GM18519 (cell line): Measurements from ENCODE around the gene IZUMO4.

Experiments used
- ATAC-seq: cut with Tn5 transposase; IDR thresholded peaks from one replicate; pipeline ENCODE4 v1.9.1; 2021; ENCODE audit warnings: mild to moderate bottlenecking, moderate library complexity; ENCODE audit not compliant: unreplicated experiment, low FRiP score

Gene IZUMO4, protein sequence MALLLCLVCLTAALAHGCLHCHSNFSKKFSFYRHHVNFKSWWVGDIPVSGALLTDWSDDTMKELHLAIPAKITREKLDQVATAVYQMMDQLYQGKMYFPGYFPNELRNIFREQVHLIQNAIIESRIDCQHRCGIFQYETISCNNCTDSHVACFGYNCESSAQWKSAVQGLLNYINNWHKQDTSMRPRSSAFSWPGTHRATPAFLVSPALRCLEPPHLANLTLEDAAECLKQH

GRCh38 chr19:2096480-2097202 is at the start of gene IZUMO4:
IZUMO4 (plus strand) TSS chr19:2096915; CDS start chr19:2096946, 31 bp downstream.
- ATAC-seq = peak; percentile 59

DNA sequence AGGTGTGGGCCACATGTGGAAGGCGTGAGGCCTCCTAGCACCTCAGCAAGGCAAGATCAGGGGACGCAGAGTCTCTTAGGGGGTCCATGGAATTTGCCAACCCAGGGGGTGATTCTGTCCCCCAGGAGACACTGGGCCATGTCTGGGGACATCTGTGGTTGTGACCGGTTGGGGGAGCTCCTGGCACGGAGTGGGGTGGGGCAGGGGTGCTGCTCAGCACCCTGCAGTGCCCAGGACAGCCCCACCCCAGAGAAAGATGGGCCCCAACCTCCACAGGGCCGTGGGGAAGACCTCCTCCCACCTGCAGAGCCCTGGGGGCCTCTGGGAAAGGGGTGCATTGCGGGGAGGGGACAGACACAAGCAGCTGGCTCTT is 49.7 kb upstream of the IZUMO4 start:
- no peak for ATAC-seq

- ATAC-seq = no peak
These were observed 49.1 kb upstream of the IZUMO4 start for GRCh38 chr19:2047449-2048103.

- ATAC-seq = no peak
These were observed 48.4 kb upstream of the IZUMO4 start for GRCh38 chr19:2048104-2048958.

GRCh38 chr19:2048959-2049740 is 47.6 kb upstream of the IZUMO4 start:
- ATAC-seq = no peak

DNA sequence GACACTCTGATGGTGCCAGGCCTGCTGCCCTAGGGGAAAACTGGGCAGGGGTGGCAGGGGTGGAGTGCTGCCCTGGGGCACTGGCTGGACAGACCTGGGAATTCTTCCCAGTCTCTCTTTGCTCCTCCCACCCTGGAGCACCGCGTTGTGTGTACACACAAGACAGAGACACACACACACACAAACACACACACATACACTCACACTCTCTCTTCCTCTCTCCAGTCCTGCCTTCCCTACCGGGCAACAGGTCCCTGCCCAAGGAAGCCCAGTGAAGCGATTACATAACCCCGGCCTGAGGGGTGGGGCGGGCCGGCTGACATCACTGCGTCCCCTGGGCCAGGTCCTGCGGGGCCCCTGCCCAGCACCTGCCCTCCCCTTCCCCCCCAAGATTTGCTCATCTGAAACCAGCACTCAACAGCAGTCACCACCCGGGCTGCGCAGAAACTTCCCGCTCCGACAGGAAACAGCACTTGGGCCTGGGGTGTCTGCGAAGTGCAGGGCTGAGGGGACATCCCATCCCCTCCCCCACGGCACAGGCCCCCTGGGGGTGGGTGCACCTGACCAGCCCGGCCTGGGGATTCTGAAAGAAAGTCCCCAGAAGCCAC is 46.9 kb upstream of the IZUMO4 start:
- ATAC-seq = no peak

GRCh38 chr19:2050349-2050990 is 46.2 kb upstream of the IZUMO4 start:
- no peak for ATAC-seq

DNA sequence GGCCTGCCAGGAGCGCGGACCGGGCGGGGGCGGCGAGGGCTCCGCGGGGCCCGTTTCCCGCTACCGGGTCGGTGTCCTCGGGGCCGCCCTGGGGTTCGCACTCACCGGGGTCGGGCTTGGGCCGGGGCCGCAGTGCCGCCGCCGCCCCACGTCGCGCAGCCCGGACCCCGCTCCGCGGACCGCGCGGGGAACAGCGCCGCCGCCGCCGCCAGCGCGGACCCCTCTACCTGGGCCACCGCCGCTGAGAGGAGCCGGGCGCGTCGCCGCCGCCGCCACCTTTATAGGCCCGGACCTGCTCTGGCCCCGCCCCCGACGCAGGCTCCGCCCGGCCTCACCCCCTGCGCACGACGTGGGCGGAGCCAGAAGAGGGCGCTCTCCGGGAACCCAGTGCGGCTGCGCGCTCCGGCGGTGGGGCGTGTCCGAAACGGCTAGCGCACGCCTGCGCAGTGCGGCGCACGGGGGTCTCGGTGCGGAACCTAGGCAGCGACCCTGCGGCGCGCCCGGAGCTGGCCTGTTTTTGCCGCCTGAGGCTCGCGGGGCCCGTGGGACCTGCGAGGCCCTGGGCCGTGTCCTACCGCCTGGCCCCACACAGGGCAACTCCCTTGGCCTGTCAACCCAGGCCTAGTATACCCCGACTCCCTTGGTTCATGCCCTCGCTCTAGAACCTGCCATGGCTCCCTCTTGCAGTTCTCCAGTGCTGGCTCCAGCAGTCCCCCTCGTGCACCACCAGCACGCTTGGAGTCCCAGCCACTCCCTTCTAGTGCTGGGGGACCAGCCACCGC is 45.5 kb upstream of the IZUMO4 start, which contains the start of gene MKNK2:
Gene MKNK2 (minus strand): TSS at position 254 of the 782 bp plus-strand sequence. CDS start 393 bp downstream, outside the sequence.
- ATAC-seq = peak; percentile 30

DNA sequence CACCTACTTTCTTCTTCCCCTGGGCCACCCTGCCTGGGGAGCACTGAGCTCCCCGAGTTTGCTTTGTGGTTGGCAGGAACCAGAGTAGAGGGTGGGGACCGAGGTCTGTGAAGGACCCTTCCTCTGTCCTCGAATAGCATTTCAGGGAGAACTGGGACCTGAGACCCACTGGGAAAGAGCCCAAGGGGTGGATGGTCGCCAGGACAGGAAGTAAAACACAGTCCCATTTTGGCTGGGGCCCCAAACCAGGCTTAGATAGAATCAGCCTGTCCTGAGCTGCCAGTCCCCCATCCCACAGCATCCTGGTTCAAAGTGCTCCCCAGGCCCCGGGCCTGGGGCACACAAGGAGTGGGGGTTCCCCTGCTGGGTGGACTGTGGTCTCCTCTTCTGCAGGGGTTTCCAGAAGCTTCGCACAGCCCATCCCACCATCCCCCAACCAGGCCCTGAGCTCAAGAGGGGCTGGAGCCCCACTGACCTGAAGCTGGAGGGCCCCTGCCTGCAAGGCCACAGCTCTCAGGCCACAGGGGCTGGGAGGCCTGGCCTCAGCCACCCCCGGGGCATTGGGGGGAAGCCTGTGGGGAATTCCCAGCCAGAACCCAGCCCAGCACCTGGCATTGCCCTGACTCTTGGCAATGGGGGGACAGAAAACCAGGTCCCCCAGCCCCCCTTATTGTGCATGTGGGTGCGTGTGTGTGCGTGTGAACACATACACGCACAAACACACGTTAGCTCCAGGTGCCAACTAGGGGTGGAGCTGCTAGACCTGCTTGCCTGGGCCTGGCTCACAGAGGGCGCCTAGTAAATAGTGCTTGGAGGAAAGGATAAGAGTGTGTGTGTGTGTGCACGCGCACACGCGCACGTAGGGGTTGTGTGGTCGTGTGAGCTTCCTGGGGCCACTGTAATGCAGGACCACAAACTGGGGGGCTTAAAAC is 44.7 kb upstream of the IZUMO4 start:
- no peak for ATAC-seq

DNA sequence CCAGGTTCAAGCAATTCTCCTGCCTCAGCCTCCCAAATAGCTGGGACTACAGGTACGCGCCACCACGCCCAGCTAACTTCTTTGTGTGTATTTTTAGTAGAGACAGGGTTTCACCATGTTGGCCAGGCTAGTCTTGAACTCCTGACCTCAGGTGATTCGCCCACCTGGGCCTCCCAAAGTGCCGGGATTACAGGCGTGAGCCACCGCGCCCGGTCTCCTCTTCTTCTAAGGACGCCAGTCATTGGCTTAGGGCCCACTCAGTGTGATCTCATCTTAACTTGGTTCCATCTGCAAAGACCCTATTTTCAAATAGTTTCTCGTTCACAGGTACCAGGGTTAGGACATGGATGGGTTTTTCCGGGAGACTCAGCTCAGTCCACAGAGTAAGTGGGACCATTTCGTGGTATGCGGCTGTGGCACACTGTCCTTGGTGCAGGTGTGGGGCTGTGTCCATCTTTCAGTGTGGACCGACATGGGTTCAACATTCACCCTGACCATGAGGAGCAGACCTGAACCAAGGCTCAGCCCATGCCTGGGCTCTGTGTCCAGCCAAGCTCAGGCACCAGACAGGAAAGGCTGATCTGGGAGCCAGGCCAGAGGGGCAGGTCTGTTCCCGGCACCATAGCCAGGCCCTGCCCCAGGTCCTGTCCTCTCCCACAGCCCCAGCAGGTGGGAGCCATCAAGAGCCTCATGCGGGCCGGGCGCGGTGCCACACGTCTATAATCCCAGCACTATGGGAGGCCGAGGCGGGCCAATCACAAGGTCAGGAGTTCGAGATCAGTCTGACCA is 42.9 kb upstream of the IZUMO4 start:
- no peak for ATAC-seq

DNA sequence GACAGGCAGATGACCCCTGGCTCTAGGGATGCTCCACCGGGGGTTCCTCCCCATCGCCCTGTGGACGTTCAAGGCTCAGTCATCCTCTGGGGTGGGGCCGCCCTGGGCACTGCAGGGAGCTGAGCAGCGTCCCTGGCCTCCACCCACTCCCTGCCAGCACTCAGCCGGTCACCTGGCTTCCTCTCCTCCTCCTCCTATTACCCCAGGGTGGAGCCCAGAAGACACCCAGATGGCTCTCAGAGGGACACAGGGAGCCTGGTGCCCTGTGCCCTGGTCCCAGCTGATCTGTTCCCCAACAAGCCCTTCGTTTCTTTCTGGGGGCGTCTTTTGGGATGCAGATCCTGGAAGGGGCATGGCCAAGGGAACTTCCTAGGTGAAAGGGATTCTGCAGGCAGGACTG is 42.0 kb upstream of the IZUMO4 start:
- no peak for ATAC-seq

GRCh38 chr19:2055931-2056836 is 40.5 kb upstream of the IZUMO4 start:
- ATAC-seq = no peak

DNA sequence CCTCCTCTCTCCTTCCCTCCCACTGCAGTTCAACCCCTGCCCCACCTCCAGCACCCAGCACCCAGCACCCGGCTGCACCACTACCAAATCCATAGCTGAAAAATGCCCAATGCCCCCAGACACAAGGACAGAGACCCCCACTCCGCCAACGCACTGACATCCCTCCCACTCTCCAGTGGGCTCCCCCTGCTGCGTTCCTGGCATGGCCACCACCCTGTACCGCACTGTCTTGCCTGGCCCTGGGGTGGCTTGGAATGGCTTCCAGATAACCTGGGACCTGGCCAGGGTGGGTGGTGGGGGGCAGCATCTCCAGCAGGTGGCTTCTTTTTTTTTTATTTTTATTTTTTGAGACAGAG is 39.9 kb upstream of the IZUMO4 start:
- ATAC-seq = no peak

GRCh38 chr19:2057484-2058469 is 38.9 kb upstream of the IZUMO4 start:
- ATAC-seq = no peak
